WERI-Rb-1 (cell line): ENCODE measurements around the gene NFIA.

Experiments
- DNase-seq: peaks from one replicate; pipeline ENCODE4 v3.0.0-alpha.2; 2020
- H3K27ac ChIP-seq: fragments of 250-450 bp; sonication (Bioruptor Pico); 2 replicates; pipeline ENCODE4 v1.5.1; 2020; ENCODE audit warnings: mild to moderate bottlenecking, moderate library complexity
- H3K27me3 ChIP-seq: fragments of 250-450 bp; sonication (Bioruptor Pico); 2 replicates; pipeline ENCODE4 v1.5.1; 2021; ENCODE audit warnings: mild to moderate bottlenecking, low read depth, moderate library complexity; ENCODE audit not compliant: insufficient read depth, severe bottlenecking
- H3K36me3 ChIP-seq: fragments of 250-450 bp; sonication (Bioruptor Pico); 2 replicates; pipeline ENCODE4 v1.5.1; 2020; ENCODE audit warnings: mild to moderate bottlenecking, moderate library complexity
- H3K4me3 ChIP-seq: 2 replicates; pipeline ENCODE4 v1.5.1; 2011; ENCODE audit warnings: low read depth, mild to moderate bottlenecking, control low read depth, low read length
- H3K9me3 ChIP-seq: fragments of 250-450 bp; sonication (Bioruptor Pico); 2 replicates; pipeline ENCODE4 v1.5.1; 2021; ENCODE audit warnings: mild to moderate bottlenecking, moderate library complexity; ENCODE audit not compliant: severe bottlenecking
- CTCF ChIP-seq: IDR thresholded peaks from 2 replicates; pipeline ENCODE4 v1.5.1; 2011; ENCODE audit warnings: low read depth, mild to moderate bottlenecking, control low read depth, inconsistent platforms, low read length

NFIA gene

GRCh38 chr1:61474269-61474817 is 392.0 kb downstream of the NFIA start:
- Histone ChIP-seq H3K9me3 (no peaks in the 10 kb centered on the region), H3K4me3 (no peak overlapping the region), H3K36me3 (no peaks in the 10 kb centered on the region), H3K27ac (no peak overlapping the region), H3K27me3 (no peaks in the 10 kb centered on the region)
- TF ChIP-seq CTCF = no peak
- DNase-seq = no peak

DNA sequence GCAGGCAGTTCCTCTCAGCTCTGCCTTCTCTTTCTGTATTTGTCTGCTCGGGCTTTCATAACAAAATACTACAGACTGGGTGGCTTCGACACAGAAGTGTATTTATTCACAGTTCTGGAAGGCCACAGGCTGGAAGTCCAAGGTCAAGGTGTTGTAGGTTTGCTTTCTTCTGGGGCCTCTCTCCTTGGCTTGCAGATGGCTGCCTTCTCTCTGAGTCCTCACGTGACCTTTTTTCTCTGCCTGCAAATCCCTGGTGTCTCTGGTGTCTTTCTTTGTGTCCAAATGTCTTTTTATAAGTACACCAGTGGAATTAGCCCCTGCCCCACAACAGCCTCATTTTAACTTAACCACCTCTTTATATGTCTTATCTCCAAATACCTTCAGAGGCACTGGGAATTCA is 392.6 kb downstream of the NFIA start:
- no peak for DNase-seq
- no peak for TF ChIP-seq CTCF
- Histone ChIP-seq H3K27ac (no peak overlapping the region), H3K36me3 (no peaks in the 10 kb centered on the region), H3K4me3 (no peak overlapping the region), H3K27me3 (no peaks in the 10 kb centered on the region), H3K9me3 (no peaks in the 10 kb centered on the region)

DNA sequence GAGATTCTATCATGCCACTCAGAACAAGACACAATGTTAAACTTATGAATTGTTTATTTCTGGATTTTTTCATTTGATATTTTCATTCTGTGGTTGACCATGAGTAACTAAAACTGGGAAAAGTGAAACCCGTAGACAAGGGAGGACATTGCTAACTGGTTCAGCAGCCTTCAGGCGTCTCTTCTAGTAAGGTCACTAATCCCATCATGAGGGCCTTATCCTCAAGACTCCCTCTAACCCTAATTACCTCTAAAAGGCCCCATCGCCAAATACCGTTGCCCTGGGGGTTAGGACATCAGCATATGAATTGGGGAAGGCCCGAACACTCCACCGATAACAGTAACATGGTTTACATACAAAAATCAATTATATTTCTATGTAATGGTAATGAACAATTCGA is 394.9 kb downstream of the NFIA start:
- TF ChIP-seq CTCF = no peak
- Histone ChIP-seq H3K27me3 (no peaks in the 10 kb centered on the region), H3K27ac (no peak overlapping the region), H3K36me3 (no peaks in the 10 kb centered on the region), H3K9me3 (no peaks in the 10 kb centered on the region), H3K4me3 (no peak overlapping the region)
- DNase-seq = no peak

DNA sequence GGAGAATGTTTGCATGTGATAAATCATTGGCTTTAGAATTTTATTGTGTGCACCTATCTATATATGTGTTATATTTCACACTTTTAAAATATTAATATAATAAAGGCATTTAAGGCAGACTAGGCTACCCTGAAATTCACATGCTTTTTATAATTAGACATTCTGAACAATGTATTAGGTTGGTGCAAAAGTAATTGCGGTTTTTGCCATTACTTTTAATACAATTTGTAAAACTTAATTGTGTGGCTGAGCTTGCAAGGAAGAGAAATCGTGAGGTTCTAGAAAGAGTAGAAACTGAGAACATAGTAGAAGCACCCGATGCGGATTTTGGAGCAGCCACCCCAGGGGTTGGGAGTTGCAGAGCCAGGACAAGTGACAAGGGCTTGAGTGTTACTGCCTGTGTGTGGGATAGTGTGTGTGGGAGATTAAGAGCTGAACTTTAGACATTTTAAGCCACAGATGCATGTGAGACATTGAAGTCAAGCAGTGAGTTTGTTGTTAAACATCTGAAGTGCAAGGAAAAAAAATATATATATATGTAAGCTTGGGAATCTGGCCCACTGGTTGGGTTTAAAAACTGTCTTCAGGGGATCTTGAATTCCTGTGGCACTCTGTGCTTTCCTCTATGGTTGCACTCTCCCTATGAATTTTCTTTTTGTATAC is 398.0 kb downstream of the NFIA start:
- no peak overlapping the region for H3K27ac ChIP-seq
- H3K4me3 ChIP-seq = no peak overlapping the region
- no peak for TF ChIP-seq CTCF
- no peak for DNase-seq
- H3K9me3 ChIP-seq = no peaks in the 10 kb centered on the region
- no peaks in the 10 kb centered on the region for H3K36me3 ChIP-seq
- H3K27me3 ChIP-seq = no peaks in the 10 kb centered on the region

GRCh38 chr1:61481315-61481715 is 399.0 kb downstream of the NFIA start:
- Histone ChIP-seq H3K9me3 (no peaks in the 10 kb centered on the region), H3K36me3 (no peaks in the 10 kb centered on the region), H3K4me3 (no peak overlapping the region), H3K27ac (no peak overlapping the region), H3K27me3 (no peaks in the 10 kb centered on the region)
- no peak for DNase-seq
- no peak for TF ChIP-seq CTCF
